Measurements from ENCODE around the gene PLCB4. TPM values are rescaled to one million over a fixed set of nuclear protein-coding genes. Genes with fewer than 3 reads are reported as not detected.

The PLCB4 gene
- total RNA-seq, 4 donors from 2014 or later = 4.4 to 11.5 (median 8.7) TPM

- no peak for TF ChIP-seq CTCF (IDR thresholded peaks at IDR 0.05; ENCODE audit: low read depth)
Observed at GRCh38 chr20:9514072-9514460, 445.2 kb downstream of the PLCB4 start.

GRCh38 chr20:9514461-9515213 is 445.8 kb downstream of the PLCB4 start, which contains the start of gene LAMP5:
Gene LAMP5 (plus strand): TSS chr20:9514590. CDS start chr20:9514853, 263 bp downstream.
- TF ChIP-seq CTCF (IDR thresholded peaks at IDR 0.05; ENCODE audit: low read depth) = no peak

GRCh38 chr20:9515214-9515585 is 446.3 kb downstream of the PLCB4 start:
- no peak for TF ChIP-seq CTCF (IDR thresholded peaks at IDR 0.05; ENCODE audit: low read depth)

GRCh38 chr20:9515741-9516233 is 446.9 kb downstream of the PLCB4 start:
- TF ChIP-seq CTCF (IDR thresholded peaks at IDR 0.05; ENCODE audit: low read depth) = no peak

GRCh38 chr20:9516234-9516871 is 447.5 kb downstream of the PLCB4 start:
- TF ChIP-seq CTCF (IDR thresholded peaks at IDR 0.05; ENCODE audit: low read depth) = no peak

GRCh38 chr20:9517297-9518162 is 448.6 kb downstream of the PLCB4 start:
- TF ChIP-seq CTCF (IDR thresholded peaks at IDR 0.05; ENCODE audit: low read depth) = no peak
